ENCODE results near the gene CBLC. TPM values are rescaled to one million over a fixed set of nuclear protein-coding genes. Genes with fewer than 3 reads are reported as not detected.

Gene CBLC
- polyA plus RNA-seq, 1 experiment: not detected

- CTCF ChIA-PET: interaction anchor here (9.6 kb wide), 1 partner anchor 23 kb away, joined by 69 read pairs; no protein-coding TSS in a partner anchor
- TF ChIP-seq CTCF (IDR thresholded peaks at IDR 0.05; ENCODE audit: insufficient read depth, low read depth, low read length): no peak
- DNase-seq (ENCODE audit: low read depth): peak; percentile 84
- H3K4me3 ChIP-seq (ENCODE audit: low read depth, low read length): peak overlapping the region; percentile 73
- H3K27me3 ChIP-seq (ENCODE audit: control insufficient read depth, insufficient read depth, low read length): no peaks in the 10 kb centered on the region
- POLR2A ChIA-PET: no interaction called here
- peaks cover 11% of the 10 kb centered on the region for H3K36me3 ChIP-seq (ENCODE audit: control insufficient read depth, insufficient read depth, low read length)
Observed at GRCh38 chr19:44746946-44747738, 30.5 kb upstream of the CBLC start.

- peaks cover 13% of the 10 kb centered on the region for H3K36me3 ChIP-seq (ENCODE audit: control insufficient read depth, insufficient read depth, low read length)
- POLR2A ChIA-PET: no interaction called here
- no peaks in the 10 kb centered on the region for H3K27me3 ChIP-seq (ENCODE audit: control insufficient read depth, insufficient read depth, low read length)
- CTCF ChIA-PET: no interaction called here
- H3K4me3 ChIP-seq (ENCODE audit: low read depth, low read length): peak overlapping the region; percentile 73
- DNase-seq (ENCODE audit: low read depth): no peak
- no peak for TF ChIP-seq CTCF (IDR thresholded peaks at IDR 0.05; ENCODE audit: insufficient read depth, low read depth, low read length)
Observed at GRCh38 chr19:44747739-44748425, 29.8 kb upstream of the CBLC start.

- Histone ChIP-seq H3K27me3 (ENCODE audit: control insufficient read depth, insufficient read depth, low read length) (no peaks in the 10 kb centered on the region), H3K36me3 (ENCODE audit: control insufficient read depth, insufficient read depth, low read length) (peaks cover 14% of the 10 kb centered on the region), H3K4me3 (ENCODE audit: low read depth, low read length) (peak within 1 kb of the TSS; percentile 73)
- DNase-seq (ENCODE audit: low read depth): no peak
- CTCF ChIA-PET: interaction anchor here (0.6 to 2.9 kb wide), 5 partner anchors 21 to 178 kb away, joined by 3 to 17 read pairs (median 9); no protein-coding TSS in a partner anchor
- no peak for TF ChIP-seq CTCF (IDR thresholded peaks at IDR 0.05; ENCODE audit: insufficient read depth, low read depth, low read length)
- POLR2A ChIA-PET: no interaction called here
Observed at GRCh38 chr19:44748426-44749254, 29.1 kb upstream of the CBLC start, which contains the start of gene BCL3. TSS of gene BCL3 (plus strand) at chr19:44748708. CDS start at chr19:44748791, 83 bp downstream.

- Histone ChIP-seq H3K36me3 (ENCODE audit: control insufficient read depth, insufficient read depth, low read length) (peaks cover 15% of the 10 kb centered on the region), H3K27me3 (ENCODE audit: control insufficient read depth, insufficient read depth, low read length) (no peaks in the 10 kb centered on the region), H3K4me3 (ENCODE audit: low read depth, low read length) (peak overlapping the region; percentile 73)
- TF ChIP-seq CTCF (IDR thresholded peaks at IDR 0.05; ENCODE audit: insufficient read depth, low read depth, low read length): no peak
- POLR2A ChIA-PET: interaction anchor here (0.5 kb wide), 1 partner anchor 96 kb away, joined by 15 read pairs; no protein-coding TSS in a partner anchor
- no peak for DNase-seq (ENCODE audit: low read depth)
- CTCF ChIA-PET: interaction anchor here (0.6 to 2.9 kb wide), 6 partner anchors 14 to 178 kb away, joined by 3 to 17 read pairs (median 6); no protein-coding TSS in a partner anchor
Observed at GRCh38 chr19:44749292-44749691, 28.4 kb upstream of the CBLC start.
